Measurements from ENCODE around the gene DLX4.

DNA sequence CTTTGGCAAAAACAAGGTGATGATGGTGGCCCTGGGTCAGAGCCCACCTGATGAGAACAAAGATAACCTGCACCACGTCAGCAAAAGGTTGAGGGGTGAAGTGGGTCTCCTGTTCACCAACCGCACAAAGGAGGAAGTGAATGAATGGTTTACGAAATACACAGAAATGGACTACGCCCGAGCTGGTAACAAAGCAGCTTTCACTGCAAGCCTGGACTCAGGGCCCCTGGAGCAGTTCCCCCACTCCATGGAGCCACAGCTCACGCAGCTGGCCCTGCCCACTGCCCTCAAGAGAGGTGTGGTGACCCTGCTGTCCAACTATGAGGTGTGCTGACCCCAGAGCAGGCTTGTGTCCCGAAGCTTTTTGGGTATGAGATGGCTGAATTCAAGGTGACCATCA is 29.7 kb upstream of the DLX4 start:
- TF ChIP-seq, protein P1, sequence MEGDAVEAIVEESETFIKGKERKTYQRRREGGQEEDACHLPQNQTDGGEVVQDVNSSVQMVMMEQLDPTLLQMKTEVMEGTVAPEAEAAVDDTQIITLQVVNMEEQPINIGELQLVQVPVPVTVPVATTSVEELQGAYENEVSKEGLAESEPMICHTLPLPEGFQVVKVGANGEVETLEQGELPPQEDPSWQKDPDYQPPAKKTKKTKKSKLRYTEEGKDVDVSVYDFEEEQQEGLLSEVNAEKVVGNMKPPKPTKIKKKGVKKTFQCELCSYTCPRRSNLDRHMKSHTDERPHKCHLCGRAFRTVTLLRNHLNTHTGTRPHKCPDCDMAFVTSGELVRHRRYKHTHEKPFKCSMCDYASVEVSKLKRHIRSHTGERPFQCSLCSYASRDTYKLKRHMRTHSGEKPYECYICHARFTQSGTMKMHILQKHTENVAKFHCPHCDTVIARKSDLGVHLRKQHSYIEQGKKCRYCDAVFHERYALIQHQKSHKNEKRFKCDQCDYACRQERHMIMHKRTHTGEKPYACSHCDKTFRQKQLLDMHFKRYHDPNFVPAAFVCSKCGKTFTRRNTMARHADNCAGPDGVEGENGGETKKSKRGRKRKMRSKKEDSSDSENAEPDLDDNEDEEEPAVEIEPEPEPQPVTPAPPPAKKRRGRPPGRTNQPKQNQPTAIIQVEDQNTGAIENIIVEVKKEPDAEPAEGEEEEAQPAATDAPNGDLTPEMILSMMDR (IDR thresholded peaks at IDR 0.05) = no peak
- no peak for TF ChIP-seq POLR2A (IDR thresholded peaks at IDR 0.05)

All from esophagus squamous epithelium (tissue), 4 donors.